Activated CD4-positive, alpha-beta T cell treated with anti-CD3 and anti-CD28 coated beads for 24 hours (primary cell): ENCODE measurements around the gene GSS.
"Not testable (repeated sequence)": the region's sequence is repeated elsewhere in the genome, so short reads cannot be mapped to it uniquely, and the experiment has no call there.

ENCODE experiments used
- DNase-seq, 2 donors: peaks; one replicate each; pipeline ENCODE4 v3.0.0-alpha.2; 2020; ENCODE audit warnings: low read depth in 2 of 2

The GSS gene

DNA sequence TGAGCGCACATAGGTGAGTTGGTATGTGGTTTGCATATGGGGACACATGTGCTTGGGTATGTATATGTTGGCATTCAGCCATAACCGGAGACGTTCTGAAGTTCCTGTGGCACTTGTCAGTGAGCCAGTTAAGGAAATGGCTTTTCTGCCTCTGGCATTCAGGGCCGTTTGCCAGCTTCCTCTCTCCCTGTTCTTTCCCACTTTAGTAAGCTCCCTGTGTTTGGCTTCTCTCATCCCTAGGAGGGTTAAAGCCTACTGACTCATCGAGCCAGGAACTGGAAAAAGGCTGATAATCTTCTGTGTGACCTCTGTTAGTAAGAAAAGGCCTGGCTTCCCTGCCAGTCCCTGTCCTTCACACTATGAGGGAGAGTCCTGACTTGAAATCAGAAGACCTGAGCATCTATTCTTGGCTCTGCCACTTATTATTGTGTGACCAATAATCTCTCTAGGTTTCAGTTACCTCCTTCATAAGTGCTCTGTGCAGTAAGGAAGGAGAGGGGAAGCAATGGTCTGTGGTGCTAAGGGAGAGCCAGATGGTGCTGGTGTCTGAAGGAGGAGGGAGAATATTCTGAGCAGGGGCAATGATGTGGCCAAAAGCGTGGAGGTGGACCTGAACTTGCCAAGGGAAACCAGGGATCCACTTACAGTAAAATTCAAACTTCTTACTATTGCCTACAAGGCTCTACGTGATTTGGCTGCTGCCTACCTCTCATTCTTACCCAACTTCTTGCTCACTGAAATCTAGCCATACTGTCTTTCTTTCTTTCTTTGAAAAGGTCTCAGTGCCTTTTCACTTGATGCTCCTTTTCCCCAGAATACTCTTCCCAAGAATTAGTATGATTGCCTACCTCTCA, 47.8 kb downstream of the GSS start:
- no peak for DNase-seq

DNA sequence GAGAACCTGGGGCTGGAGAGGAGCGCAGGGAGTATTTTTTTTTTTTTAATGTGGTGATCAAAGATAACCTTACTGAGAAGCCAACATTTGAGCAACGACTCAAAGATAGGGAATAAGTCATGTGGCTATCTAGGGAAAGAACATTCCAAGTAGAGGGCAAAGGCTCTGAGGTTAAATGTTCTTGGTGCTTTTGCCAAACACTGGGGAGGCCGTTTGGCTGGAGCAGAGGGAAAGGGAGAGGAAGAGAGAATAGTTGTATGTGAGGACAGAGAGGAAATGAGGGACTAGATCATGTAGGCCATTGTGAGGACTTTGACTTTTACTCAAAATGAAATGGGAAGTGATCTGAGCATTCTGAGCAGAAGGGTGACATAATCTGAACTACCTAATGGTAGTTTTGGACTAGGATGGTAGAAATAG, 51.4 kb downstream of the GSS start:
- no peak for DNase-seq

DNA sequence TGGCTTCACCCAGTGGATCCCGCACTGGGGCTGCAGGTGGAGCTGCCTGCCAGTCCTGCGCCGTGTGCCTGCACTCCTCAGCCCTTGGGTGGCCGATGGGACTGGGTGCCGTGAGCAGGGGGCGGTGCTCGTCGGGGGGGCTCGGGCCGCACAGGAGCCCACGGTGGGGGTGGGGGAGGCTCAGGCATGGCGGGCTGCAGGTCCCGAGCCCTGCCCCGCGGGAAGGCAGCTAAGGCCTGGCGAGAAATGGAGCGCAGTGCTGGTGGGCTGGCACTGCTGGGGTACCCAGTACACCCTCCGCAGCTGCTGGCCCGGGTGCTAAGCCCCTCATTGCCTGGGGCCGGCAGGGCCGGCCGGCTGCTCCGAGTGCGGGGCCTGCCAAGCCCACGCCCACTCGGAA, 56.9 kb downstream of the GSS start:
- DNase-seq = not testable (repeated sequence)

- not testable (repeated sequence) for DNase-seq
Observed at GRCh38 chr20:34898129-34898528, 57.5 kb downstream of the GSS start.

- no peak for DNase-seq
Observed at GRCh38 chr20:34896086-34896621, 59.5 kb downstream of the GSS start.

- DNase-seq = no peak
Observed at GRCh38 chr20:34895465-34895864, 60.1 kb downstream of the GSS start.

DNA sequence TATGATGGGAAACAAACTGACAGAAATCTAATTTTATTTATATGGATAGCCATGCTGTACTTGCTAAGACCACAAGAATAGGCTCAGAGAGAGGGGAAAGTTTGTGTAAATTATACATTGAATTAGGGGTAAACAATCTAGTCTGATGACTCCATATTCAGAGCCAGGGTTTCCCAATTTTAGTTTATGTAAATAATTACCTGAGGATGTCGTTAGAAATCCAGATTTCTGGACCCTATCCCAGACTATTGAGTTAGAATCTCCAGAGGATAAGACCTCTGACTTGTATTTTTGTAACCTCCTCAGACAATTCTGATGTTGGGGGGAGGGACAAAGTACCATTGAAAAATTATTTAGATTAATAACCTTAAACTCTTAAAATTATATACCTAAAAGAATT, 60.9 kb downstream of the GSS start:
- no peak for DNase-seq

DNA sequence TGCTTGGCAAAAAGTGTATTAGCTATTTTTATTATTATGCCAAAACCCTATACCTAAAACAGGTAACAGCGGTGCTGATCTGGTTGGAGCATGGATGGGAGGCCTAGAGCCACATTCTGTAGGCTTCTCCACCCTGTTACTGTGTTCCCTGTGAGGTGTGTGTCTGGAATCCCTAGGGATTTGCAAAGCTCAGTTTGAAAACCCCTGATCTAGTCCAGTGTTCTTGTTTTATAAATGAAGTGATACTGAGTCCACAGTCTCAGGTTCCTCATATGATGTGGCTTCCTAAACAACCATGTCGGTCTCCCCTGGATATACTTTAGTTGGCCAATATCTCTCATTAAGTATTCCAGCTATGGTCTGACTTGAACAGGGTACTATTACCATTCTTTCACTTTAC, 62.9 kb downstream of the GSS start:
- DNase-seq = no peak

DNA sequence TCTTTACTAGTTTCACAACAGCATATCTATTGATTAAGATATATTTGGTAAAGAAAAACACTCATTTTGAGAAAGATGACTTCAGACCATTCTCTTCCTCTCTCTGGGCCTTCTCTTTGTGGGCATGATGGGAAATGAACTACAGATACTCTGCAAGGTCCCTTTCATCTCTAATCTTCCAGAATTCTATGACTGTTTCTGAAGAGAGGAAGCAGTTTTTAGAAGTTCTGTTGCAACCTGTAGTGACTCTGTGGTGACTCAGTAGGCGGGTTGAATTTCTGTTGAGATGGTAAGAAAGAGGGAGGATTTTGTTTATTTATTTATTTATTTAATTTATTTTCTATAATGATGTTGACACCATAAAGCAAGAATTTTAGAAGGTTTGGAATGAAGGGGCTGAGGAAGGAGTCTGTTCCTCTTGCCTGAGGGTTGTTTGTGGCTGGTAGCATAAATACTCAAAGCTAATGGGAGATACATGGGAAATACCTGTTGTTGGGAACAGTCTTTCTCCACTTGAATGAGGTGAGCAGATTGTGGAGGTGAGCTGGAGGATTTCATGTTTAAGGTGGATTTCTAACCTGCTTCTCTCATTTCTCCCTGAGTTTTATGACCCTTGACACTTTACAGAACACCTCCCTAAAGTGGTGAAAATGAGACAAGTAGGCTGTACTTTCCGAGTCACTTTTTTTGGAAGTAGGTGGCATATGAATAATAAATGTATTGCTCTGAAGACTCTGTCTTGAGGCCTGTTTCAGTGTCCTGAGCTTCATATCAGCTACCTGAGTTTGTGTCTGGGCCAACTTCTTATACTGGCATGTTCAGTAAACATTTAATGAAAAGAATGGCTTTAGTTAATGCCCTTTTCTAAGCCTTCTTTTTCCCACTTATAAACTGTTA, 64.2 kb downstream of the GSS start:
- no peak for DNase-seq

DNA sequence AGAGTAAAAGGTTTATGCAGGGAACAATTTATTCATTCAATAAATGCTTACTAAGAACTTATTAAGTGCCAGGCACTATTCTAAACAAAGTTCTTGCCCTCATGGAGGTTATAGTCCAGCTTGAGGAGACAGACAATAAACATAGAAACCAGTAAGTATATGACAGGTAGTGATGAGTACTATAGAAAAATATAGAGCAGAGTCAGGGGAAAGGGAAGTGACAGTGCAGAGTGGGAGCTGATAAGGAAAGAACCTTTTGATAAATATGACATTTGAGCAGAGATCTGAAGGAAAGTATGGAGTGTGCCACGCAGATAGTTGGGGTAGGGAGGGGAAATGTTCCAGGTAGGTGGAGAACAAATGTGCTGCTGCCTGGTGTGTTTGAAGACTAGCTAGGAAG, 67.1 kb downstream of the GSS start:
- no peak for DNase-seq

- no peak for DNase-seq
Observed at GRCh38 chr20:34887023-34887422, 68.6 kb downstream of the GSS start.

DNA sequence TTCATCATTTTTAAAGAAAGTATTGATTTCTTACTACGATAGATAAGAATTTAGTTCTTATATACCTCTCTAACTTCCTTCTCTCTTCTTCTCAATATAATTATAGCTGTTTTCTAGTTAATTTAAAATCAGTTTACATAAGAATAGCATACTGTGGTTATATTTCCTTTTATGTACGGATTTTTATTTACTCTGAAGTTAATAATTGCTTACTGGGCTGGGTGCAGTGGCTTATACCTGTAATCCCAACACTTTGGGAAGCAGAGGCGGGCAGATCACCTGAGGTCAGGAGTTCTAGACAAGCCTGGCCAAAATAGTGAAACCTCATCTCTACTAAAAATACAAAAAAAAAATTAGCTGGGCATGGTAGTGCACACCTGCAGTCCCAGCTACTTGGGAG, 69.5 kb downstream of the GSS start:
- no peak for DNase-seq

DNA sequence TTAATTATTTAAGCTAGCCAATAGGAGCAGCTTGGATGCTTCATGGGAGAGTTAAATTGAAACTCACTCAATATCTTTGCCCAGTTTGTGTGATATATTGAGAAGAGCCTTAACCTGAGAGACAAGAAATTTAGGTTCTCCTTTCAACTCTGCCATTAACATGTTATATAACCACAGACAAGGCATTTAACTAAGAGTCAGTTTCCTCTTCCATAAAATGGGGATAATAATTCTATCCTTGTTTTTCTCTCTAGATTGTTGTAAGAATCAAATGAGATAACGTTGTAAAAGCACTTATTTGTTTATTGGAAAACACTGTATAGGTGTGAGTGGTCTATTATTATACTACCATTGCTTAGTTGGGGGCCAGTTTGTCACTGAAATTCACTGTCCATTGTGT, 71.3 kb downstream of the GSS start:
- no peak for DNase-seq

- no peak for DNase-seq
Observed at GRCh38 chr20:34883809-34884208, 71.8 kb downstream of the GSS start.

DNA sequence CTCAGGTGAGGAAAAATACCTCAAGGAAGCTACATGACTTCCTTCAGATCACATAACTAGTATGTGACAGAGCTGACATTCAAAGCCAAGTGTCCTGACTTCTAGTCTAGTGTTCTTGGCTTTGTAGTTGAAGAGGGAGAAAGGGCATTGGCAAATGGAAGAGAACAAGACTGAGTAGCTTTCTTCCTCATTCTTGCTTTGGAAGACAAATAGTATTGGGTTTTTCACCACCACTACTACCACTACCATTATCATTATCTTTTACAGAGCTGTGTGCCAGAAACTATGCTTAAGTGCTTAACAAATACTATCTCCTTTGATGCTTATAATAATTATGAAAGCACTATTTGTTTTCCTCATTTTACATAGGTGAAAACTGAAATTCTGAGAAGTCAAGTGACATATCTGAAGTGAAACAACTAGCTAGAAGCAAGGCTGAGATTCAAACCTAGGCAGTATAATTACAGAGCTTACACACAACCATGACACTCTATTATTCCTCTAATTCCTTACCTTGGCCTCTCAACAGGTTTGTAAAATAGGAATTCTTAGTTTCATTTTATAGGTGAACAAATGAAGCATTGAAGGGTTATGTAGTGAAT, 72.4 kb downstream of the GSS start:
- DNase-seq = no peak

DNA sequence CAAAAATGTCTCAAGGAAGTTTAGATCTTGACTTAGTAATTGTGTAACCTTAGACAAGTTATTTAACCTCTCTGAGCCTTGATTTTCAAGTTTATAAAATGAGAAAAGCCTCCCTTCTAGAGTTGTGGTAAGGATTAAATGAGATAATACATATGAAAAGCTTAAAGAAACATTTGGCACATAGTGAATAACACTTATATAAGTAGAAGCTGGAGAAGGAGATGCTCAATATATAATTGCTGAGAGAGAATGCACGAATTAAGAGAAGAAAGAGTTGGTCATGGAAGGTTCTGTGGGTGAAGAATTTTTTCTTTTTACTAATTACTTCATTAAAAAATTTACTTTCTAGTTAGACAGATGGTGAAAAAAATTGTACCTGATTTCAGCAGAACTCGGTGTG, 73.9 kb downstream of the GSS start:
- DNase-seq = no peak

DNA sequence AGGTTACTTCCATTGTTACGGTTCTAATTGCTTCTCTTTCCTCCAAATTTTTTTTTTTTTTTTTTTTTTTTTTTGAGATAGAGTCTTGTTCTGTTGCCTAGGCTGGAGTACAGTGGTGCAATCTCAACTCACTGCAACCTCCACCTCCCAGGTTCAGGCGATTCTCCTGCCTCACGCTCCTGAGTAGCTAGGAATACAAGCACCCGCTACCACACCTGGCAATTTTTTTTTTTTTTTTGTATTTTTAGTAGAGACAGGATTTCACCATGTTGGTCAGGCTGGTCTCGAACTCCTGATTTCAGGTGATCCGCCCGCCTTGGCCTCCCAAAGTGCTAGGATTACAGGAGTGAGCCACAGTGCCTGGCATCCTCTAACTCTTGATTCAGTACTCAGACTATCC, 74.6 kb downstream of the GSS start:
- not testable (repeated sequence) for DNase-seq

DNA sequence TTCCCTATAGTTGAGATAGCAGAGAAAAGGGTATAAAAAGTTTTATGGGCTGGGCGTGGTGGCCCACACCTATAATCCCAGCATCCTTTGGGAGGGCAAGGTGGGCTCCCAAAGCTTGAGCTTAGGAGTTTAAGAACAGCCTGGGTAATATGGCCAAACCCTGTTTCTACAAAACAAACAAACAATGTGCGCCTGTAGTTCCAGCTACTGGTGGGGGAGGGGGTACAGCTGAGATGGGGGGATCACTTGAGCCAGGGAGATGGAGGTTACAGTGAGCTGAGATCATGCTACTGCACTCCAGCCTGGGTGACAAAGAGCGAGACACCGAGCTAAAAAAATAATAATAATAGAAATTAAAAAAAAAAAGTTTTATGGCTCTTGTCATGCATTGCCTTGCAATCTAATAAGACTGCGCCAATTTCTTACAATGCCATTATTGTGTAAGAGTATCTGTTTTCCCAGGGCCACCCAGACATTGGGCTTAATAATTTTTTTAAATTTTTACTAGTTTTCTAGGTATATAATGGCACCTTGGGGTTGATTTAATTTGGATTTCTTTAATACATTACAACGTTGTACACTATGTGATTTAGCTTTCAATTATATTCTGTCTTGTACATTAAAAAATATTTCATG, 75.3 kb downstream of the GSS start:
- DNase-seq = no peak
